HepG2 (cell line): ENCODE data around the gene BAIAP3. TPM values are rescaled to one million over a fixed set of nuclear protein-coding genes. Genes with fewer than 3 reads are reported as not detected.

Experiments
- ARNTL ChIP-seq: sonication (generic); formaldehyde crosslinking; IDR thresholded peaks from 2 replicates; pipeline ENCODE4 v1.4.0; 2020; ENCODE audit warnings: mild to moderate bottlenecking, missing genetic modification reagents
- DRAP1 ChIP-seq: IDR thresholded peaks from 2 replicates; pipeline ENCODE4 v1.6.1; 2016; ENCODE audit warnings: missing genetic modification reagents, missing compliant biosample characterization
- E2F1 ChIP-seq: sonication (generic); formaldehyde crosslinking; IDR thresholded peaks from 2 replicates; pipeline ENCODE4 v1.5.0; 2020; ENCODE audit warnings: missing genetic modification reagents
- GZF1 ChIP-seq: sonication (generic); formaldehyde crosslinking; IDR thresholded peaks from 2 replicates; pipeline ENCODE4 v1.5.1; 2020; ENCODE audit warnings: mild to moderate bottlenecking, missing genetic modification reagents
- MED1 ChIP-seq: sonication (generic); formaldehyde crosslinking; IDR thresholded peaks from 2 replicates; pipeline ENCODE4 v1.4.0; 2020; ENCODE audit warnings: missing genetic modification reagents
- PATZ1 ChIP-seq: sonication (generic); formaldehyde crosslinking; IDR thresholded peaks from 2 replicates; pipeline ENCODE4 v1.4.0; 2020; ENCODE audit warnings: missing genetic modification reagents
- PCBP1 ChIP-seq: fragments of 200-400 bp; formaldehyde crosslinking; IDR thresholded peaks from 2 replicates; pipeline ENCODE4 v1.6.1; 2017; ENCODE audit warnings: mild to moderate bottlenecking, low read depth, low read length, borderline replicate concordance
- PLRG1 ChIP-seq: fragments of 450-650 bp; conservative IDR thresholded peaks from 2 replicates; pipeline ENCODE4 v1.6.1; 2016
- PRDM15 ChIP-seq: sonication (generic); formaldehyde crosslinking; IDR thresholded peaks from 2 replicates; pipeline ENCODE4 v1.4.0; 2020; ENCODE audit warnings: missing genetic modification reagents
- PREB ChIP-seq: sonication (generic); formaldehyde crosslinking; IDR thresholded peaks from 2 replicates; pipeline ENCODE4 v1.4.0; 2020; ENCODE audit warnings: missing genetic modification reagents
- SP1 ChIP-seq, 2 experiments: fragments of 450-650 bp in 1 of 2; sonication (generic) in 1 of 2; formaldehyde crosslinking in 1 of 2; IDR thresholded peaks; 2 replicates each; pipeline versions ENCODE4 v1.4.0 to v1.6.1; 2016 to 2020; ENCODE audit warnings: missing genetic modification reagents in 1 of 2
- TRIM24 ChIP-seq: sonication (generic); formaldehyde crosslinking; IDR thresholded peaks from 2 replicates; pipeline ENCODE4 v1.8.0; 2022; ENCODE audit warnings: mild to moderate bottlenecking, missing genetic modification reagents
- TSC22D2 ChIP-seq: sonication (generic); formaldehyde crosslinking; IDR thresholded peaks from 2 replicates; pipeline ENCODE4 v1.5.1; 2020; ENCODE audit warnings: missing genetic modification reagents, mild to moderate bottlenecking, borderline replicate concordance
- ZNF24 ChIP-seq: fragments of 450-650 bp; IDR thresholded peaks from 2 replicates; pipeline ENCODE4 v1.6.1; 2017; ENCODE audit warnings: antibody characterized with exemption, mild to moderate bottlenecking
- ZNF687 ChIP-seq: sonication (generic); formaldehyde crosslinking; IDR thresholded peaks from 2 replicates; pipeline ENCODE4 v1.5.1; 2020; ENCODE audit warnings: mild to moderate bottlenecking, missing genetic modification reagents, moderate library complexity
- polyA plus RNA-seq, 8 experiments: library from polyadenylated mRNA; depleted of rRNA in 3 of 8; stranded (reverse) in 7 of 8; unstranded in 1 of 8; fragments of >200 nt; fragmentation: Illumina TruSeq in 4 of 8; extraction: Trizol in 4 of 8; gene quantifications; 2 replicates each; pipeline versions ENCODE4 v1.2.1 to v1.2.3, GENCODE V29; 2011 to 2016; ENCODE audit warnings: low read depth in 4 of 8, missing spikeins in 1 of 8, mixed read lengths in 1 of 8; ENCODE audit not compliant: insufficient read depth in 1 of 8
- total RNA-seq, 5 experiments: library from RNA; depleted of rRNA; stranded (reverse); fragments of >200 nt; fragmentation: Illumina TruSeq; extraction: Trizol; gene quantifications; 2 replicates each; pipeline ENCODE4 v1.2.3, GENCODE V29; 2016; ENCODE audit warnings: low read depth in 1 of 5

Gene BAIAP3
- total and polyA plus RNA-seq, 2 of the 13 experiments (the other 11 are each of a cell fraction or from before 2014, with no cell fraction given), result 3.2 to 5.7 TPM

- TF ChIP-seq PATZ1 (CRISPR knock-in tag), result peak; percentile 89
- TF ChIP-seq SP1 (IDR thresholded peaks at IDR 0.05), result no peak
- TF ChIP-seq SP1 (CRISPR knock-in tag; IDR thresholded peaks at IDR 0.05), result no peak
- no peak for TF ChIP-seq PCBP1
- peak; percentile 74 for TF ChIP-seq ZNF687 (CRISPR knock-in tag)
- no peak for TF ChIP-seq GZF1 (CRISPR knock-in tag)
- no peak for TF ChIP-seq PLRG1
- TF ChIP-seq TSC22D2 (CRISPR knock-in tag), result no peak
- TF ChIP-seq ZNF24, result peak; percentile 96
- TF ChIP-seq PRDM15 (CRISPR knock-in tag), result no peak
- TF ChIP-seq TRIM24, result no peak
- TF ChIP-seq E2F1, result no peak
- TF ChIP-seq MED1 (CRISPR knock-in tag), result peak; percentile 36; the same call in 1 of the 2 replicates
- no peak for TF ChIP-seq PREB (CRISPR knock-in tag)
- peak; percentile 50; the same call in 1 of the 2 replicates for TF ChIP-seq ARNTL
- TF ChIP-seq DRAP1, result peak; percentile 74
Observed at GRCh38 chr16:1299012-1299867, 34.2 kb upstream of the BAIAP3 start (continued).
